Activated naive CD4-positive, alpha-beta T cell treated with anti-CD3 and anti-CD28 coated beads for 36 hours (primary cell): ENCODE data around the gene RGL2. TPM values are rescaled to one million over a fixed set of nuclear protein-coding genes. Genes with fewer than 3 reads are reported as not detected.

Experiments used
- CTCF ChIA-PET: fragments of 350-600 bp; sonication (Branson Sonifier 250); formaldehyde crosslinking; loops from one replicate; lab custom pipeline; 2021; ENCODE audit warnings: antibody characterized with exemption; lab: Charles Lee
- DNase-seq: peaks from one replicate; pipeline ENCODE4 v3.0.0-alpha.2; 2020
- H3K27ac Mint-ChIP-seq: one replicate; pipeline ENCODE4 v1.8.0; 2021; ENCODE audit warnings: mild to moderate bottlenecking, mixed read lengths
- H3K27me3 Mint-ChIP-seq: one replicate; pipeline ENCODE4 v1.8.0; 2021; ENCODE audit warnings: low read depth, mixed read lengths
- H3K36me3 Mint-ChIP-seq: one replicate; pipeline ENCODE4 v1.8.0; 2021; ENCODE audit warnings: low read depth, mixed read lengths
- H3K4me1 Mint-ChIP-seq: one replicate; pipeline ENCODE4 v1.8.0; 2021; ENCODE audit warnings: low read depth, mixed read lengths
- H3K4me3 Mint-ChIP-seq: one replicate; pipeline ENCODE4 v1.8.0; 2021; ENCODE audit warnings: mild to moderate bottlenecking, moderate library complexity, mixed read lengths
- H3K9me3 Mint-ChIP-seq: one replicate; pipeline ENCODE4 v1.8.0; 2021; ENCODE audit warnings: mixed read lengths
- intact Hi-C: fragments of 100-400 bp; cut with micrococcal nuclease; formaldehyde crosslinking; loops from one replicate; pipeline ENCODE4 v1.15.1; 2023
- total RNA-seq, 2 experiments: library from RNA; stranded (reverse); gene quantifications; one replicate each; pipeline ENCODE4 v1.2.3, GENCODE V29; 2021

Gene RGL2
- total RNA-seq, 2 experiments from 2014 or later, result 23.8 to 27.8 TPM

- no peak for DNase-seq
- CTCF ChIA-PET, result no interaction called here
- H3K27ac Mint-ChIP-seq, result no peak overlapping the region
Observed at GRCh38 chr6:33315793-33316602, 17.3 kb upstream of the RGL2 start.

GRCh38 chr6:33314943-33315792 lies 16.4 kb upstream of the RGL2 start:
- CTCF ChIA-PET, result no interaction called here

More at GRCh38 chr6:33315793-33316602, 17.3 kb upstream of the RGL2 start:
- H3K36me3 Mint-ChIP-seq, result peaks cover 41% of the 10 kb centered on the region
- H3K4me3 Mint-ChIP-seq, result peak overlapping the region; percentile 99
- H3K9me3 Mint-ChIP-seq, result no peaks in the 10 kb centered on the region
- intact Hi-C loops, result loop anchor here (2.0 to 10.0 kb wide), 2 partner anchors 67 to 471 kb away; partner anchors contain the start of gene PSMB8
- H3K4me1 Mint-ChIP-seq, result peaks cover 75% of the 10 kb centered on the region
- H3K27me3 Mint-ChIP-seq, result no peaks in the 10 kb centered on the region

GRCh38 chr6:33314515-33314942 lies 15.8 kb upstream of the RGL2 start:
- peak overlapping the region; percentile 99 for H3K4me3 Mint-ChIP-seq
- intact Hi-C loops, result loop anchor here (1.0 to 10.0 kb wide), 9 partner anchors 9 to 470 kb away; partner anchors contain the start of genes PSMB8 and VPS52
- peak; percentile 80 for DNase-seq
- H3K4me1 Mint-ChIP-seq, result peaks cover 66% of the 10 kb centered on the region
- no peaks in the 10 kb centered on the region for H3K27me3 Mint-ChIP-seq
- H3K9me3 Mint-ChIP-seq, result no peaks in the 10 kb centered on the region
- CTCF ChIA-PET, result no interaction called here
- peak overlapping the region; percentile 99 for H3K27ac Mint-ChIP-seq
- peaks cover 36% of the 10 kb centered on the region for H3K36me3 Mint-ChIP-seq

More at GRCh38 chr6:33314943-33315792, 16.4 kb upstream of the RGL2 start:
- Mint-ChIP-seq H3K4me3 (peak overlapping the region; percentile 99), H3K27me3 (no peaks in the 10 kb centered on the region), H3K9me3 (no peaks in the 10 kb centered on the region), H3K36me3 (peaks cover 41% of the 10 kb centered on the region), H3K27ac (peak overlapping the region; percentile 99), H3K4me1 (peaks cover 69% of the 10 kb centered on the region)
- DNase-seq, result no peak
- intact Hi-C loops, result loop anchor here (1.0 to 10.0 kb wide), 9 partner anchors 8 to 470 kb away; partner anchors contain the start of genes PSMB8 and VPS52

GRCh38 chr6:33313709-33314514 lies 15.2 kb upstream of the RGL2 start, which contains the start of gene TAPBP:
Gene TAPBP (minus strand): TSS chr6:33314078. CDS start chr6:33314041, 37 bp downstream.
- Mint-ChIP-seq H3K4me1 (peaks cover 62% of the 10 kb centered on the region), H3K4me3 (peak within 1 kb of the TSS; percentile 99), H3K36me3 (peaks cover 35% of the 10 kb centered on the region), H3K9me3 (no peaks in the 10 kb centered on the region), H3K27me3 (no peaks in the 10 kb centered on the region), H3K27ac (peak within 1 kb of the TSS; percentile 99)
- DNase-seq, result peak; percentile 91
- CTCF ChIA-PET, result interaction anchor here (0.6 to 3.2 kb wide), 5 partner anchors 25 to 117 kb away, joined by 3 to 29 read pairs (median 6); partner anchors contain the start of genes B3GALT4, PFDN6 and WDR46
- intact Hi-C loops, result loop anchor here (1.0 to 10.0 kb wide), 10 partner anchors 9 to 469 kb away; partner anchors contain the start of genes CUTA, PSMB8 and VPS52

- CTCF ChIA-PET, result interaction anchor here (0.6 to 3.2 kb wide), 5 partner anchors 24 to 118 kb away, joined by 3 to 29 read pairs (median 6); partner anchors contain the start of genes B3GALT4, PFDN6 and WDR46
- peak overlapping the region; percentile 99 for H3K4me3 Mint-ChIP-seq
- peaks cover 37% of the 10 kb centered on the region for H3K36me3 Mint-ChIP-seq
- peak; percentile 77 for DNase-seq
- no peaks in the 10 kb centered on the region for H3K27me3 Mint-ChIP-seq
- H3K27ac Mint-ChIP-seq, result peak overlapping the region; percentile 99
- peaks cover 61% of the 10 kb centered on the region for H3K4me1 Mint-ChIP-seq
- H3K9me3 Mint-ChIP-seq, result no peaks in the 10 kb centered on the region
- intact Hi-C loops, result loop anchor here (2.0 to 10.0 kb wide), 4 partner anchors 106 to 468 kb away; partner anchors contain the start of genes CUTA and PSMB8
Observed at GRCh38 chr6:33313105-33313708, 14.5 kb upstream of the RGL2 start.

GRCh38 chr6:33312361-33313104 lies 13.8 kb upstream of the RGL2 start:
- intact Hi-C loops, result loop anchor here (2.0 to 10.0 kb wide), 4 partner anchors 106 to 468 kb away; partner anchors contain the start of genes CUTA and PSMB8
- CTCF ChIA-PET, result interaction anchor here (0.9 to 3.2 kb wide), 8 partner anchors 12 to 113 kb away, joined by 3 to 29 read pairs (median 6); partner anchors contain the start of genes B3GALT4, PFDN6 and WDR46
- Mint-ChIP-seq H3K36me3 (peaks cover 37% of the 10 kb centered on the region), H3K9me3 (no peaks in the 10 kb centered on the region), H3K4me3 (peak overlapping the region; percentile 99), H3K4me1 (peaks cover 56% of the 10 kb centered on the region), H3K27me3 (no peaks in the 10 kb centered on the region), H3K27ac (peak overlapping the region; percentile 99)
- DNase-seq, result peak; percentile 92

GRCh38 chr6:33306356-33306755 lies 7.6 kb upstream of the RGL2 start:
- no peaks in the 10 kb centered on the region for H3K9me3 Mint-ChIP-seq
- no peak overlapping the region for H3K4me3 Mint-ChIP-seq
- peaks cover 27% of the 10 kb centered on the region for H3K36me3 Mint-ChIP-seq
- intact Hi-C loops, result no loop called here
- H3K27me3 Mint-ChIP-seq, result no peaks in the 10 kb centered on the region
- DNase-seq, result no peak
- peaks cover 37% of the 10 kb centered on the region for H3K4me1 Mint-ChIP-seq
- CTCF ChIA-PET, result no interaction called here
- H3K27ac Mint-ChIP-seq, result peak overlapping the region; percentile 1

GRCh38 chr6:33305052-33305451 lies 6.3 kb upstream of the RGL2 start:
- intact Hi-C loops, result no loop called here
- CTCF ChIA-PET, result no interaction called here
- no peak for DNase-seq
- Mint-ChIP-seq H3K9me3 (no peaks in the 10 kb centered on the region), H3K27me3 (no peaks in the 10 kb centered on the region), H3K36me3 (peaks cover 34% of the 10 kb centered on the region), H3K4me3 (no peak overlapping the region), H3K4me1 (peaks cover 40% of the 10 kb centered on the region), H3K27ac (peak overlapping the region; percentile 30)

- H3K9me3 Mint-ChIP-seq, result no peaks in the 10 kb centered on the region
- peaks cover 44% of the 10 kb centered on the region for H3K4me1 Mint-ChIP-seq
- DNase-seq, result no peak
- no peaks in the 10 kb centered on the region for H3K27me3 Mint-ChIP-seq
- intact Hi-C loops, result no loop called here
- peak overlapping the region; percentile 65 for H3K27ac Mint-ChIP-seq
- H3K36me3 Mint-ChIP-seq, result peaks cover 42% of the 10 kb centered on the region
- H3K4me3 Mint-ChIP-seq, result no peak overlapping the region
- CTCF ChIA-PET, result no interaction called here
Observed at GRCh38 chr6:33304216-33304615, 5.5 kb upstream of the RGL2 start.

- peaks cover 44% of the 10 kb centered on the region for H3K4me1 Mint-ChIP-seq
Observed at GRCh38 chr6:33301877-33302276, 3.1 kb upstream of the RGL2 start.

More at GRCh38 chr6:33301877-33302276, 3.1 kb upstream of the RGL2 start:
- intact Hi-C loops, result no loop called here
- Mint-ChIP-seq H3K36me3 (peaks cover 33% of the 10 kb centered on the region), H3K27me3 (no peaks in the 10 kb centered on the region), H3K4me3 (no peak overlapping the region), H3K27ac (no peak overlapping the region), H3K9me3 (no peaks in the 10 kb centered on the region)
- no peak for DNase-seq
- CTCF ChIA-PET, result interaction anchor here (1.9 kb wide), 1 partner anchor 9 kb away, joined by 5 read pairs; no protein-coding TSS in a partner anchor
